Mononuclear cell (primary cell): ENCODE measurements around the gene NUB1. TPM values are rescaled to one million over a fixed set of nuclear protein-coding genes. Genes with fewer than 3 reads are reported as not detected.

Source experiments
- H3K27me3 ChIP-seq: 2 replicates; pipeline ENCODE4 v1.6.0; 2011; ENCODE audit warnings: low read length, control low read depth; ENCODE audit not compliant: insufficient read depth
- H3K4me1 ChIP-seq: 2 replicates; pipeline ENCODE4 v1.5.1; 2011; ENCODE audit warnings: mild to moderate bottlenecking, low read length, control low read depth; ENCODE audit not compliant: insufficient read depth
- H3K4me3 ChIP-seq: 2 replicates; pipeline ENCODE4 v1.5.1; 2011; ENCODE audit warnings: mild to moderate bottlenecking, low read length, moderate library complexity
- H3K9me3 ChIP-seq: 2 replicates; pipeline ENCODE4 v1.5.1; 2011; ENCODE audit warnings: low read depth, mild to moderate bottlenecking, control low read depth, low read length
- total RNA-seq: library from RNA; depleted of rRNA; stranded (reverse); fragments of >200 nt; gene quantifications from one replicate; pipeline ENCODE4 v1.2.3, GENCODE V29; 2012

NUB1 gene
- total RNA-seq, 1 donor, result 70.9 TPM

- Histone ChIP-seq H3K4me1 (peaks cover 31% of the 10 kb centered on the region), H3K27me3 (peaks cover 12% of the 10 kb centered on the region), H3K4me3 (no peak overlapping the region), H3K9me3 (no peaks in the 10 kb centered on the region)
Measured at GRCh38 chr7:151404216-151405011, 62.8 kb downstream of the NUB1 start.

GRCh38 chr7:151405056-151405455 lies 63.4 kb downstream of the NUB1 start:
- peaks cover 37% of the 10 kb centered on the region for H3K4me1 ChIP-seq
- no peak overlapping the region for H3K4me3 ChIP-seq
- no peaks in the 10 kb centered on the region for H3K9me3 ChIP-seq
- H3K27me3 ChIP-seq, result peaks cover 14% of the 10 kb centered on the region

GRCh38 chr7:151405588-151405987 lies 64.0 kb downstream of the NUB1 start:
- Histone ChIP-seq H3K4me3 (no peak overlapping the region), H3K9me3 (no peaks in the 10 kb centered on the region), H3K27me3 (peaks cover 19% of the 10 kb centered on the region), H3K4me1 (peaks cover 42% of the 10 kb centered on the region)

GRCh38 chr7:151406051-151406875 lies 64.7 kb downstream of the NUB1 start:
- peaks cover 26% of the 10 kb centered on the region for H3K27me3 ChIP-seq
- H3K9me3 ChIP-seq, result no peaks in the 10 kb centered on the region
- peaks cover 49% of the 10 kb centered on the region for H3K4me1 ChIP-seq
- H3K4me3 ChIP-seq, result no peak overlapping the region

- H3K9me3 ChIP-seq, result no peaks in the 10 kb centered on the region
- H3K27me3 ChIP-seq, result peaks cover 34% of the 10 kb centered on the region
- H3K4me1 ChIP-seq, result peaks cover 53% of the 10 kb centered on the region
- H3K4me3 ChIP-seq, result no peak overlapping the region
Measured at GRCh38 chr7:151406886-151407583, 65.4 kb downstream of the NUB1 start.

GRCh38 chr7:151408498-151408838 lies 66.9 kb downstream of the NUB1 start:
- Histone ChIP-seq H3K4me1 (peaks cover 47% of the 10 kb centered on the region), H3K27me3 (peaks cover 36% of the 10 kb centered on the region), H3K9me3 (no peaks in the 10 kb centered on the region), H3K4me3 (no peak overlapping the region)

- H3K4me1 ChIP-seq, result peaks cover 41% of the 10 kb centered on the region
- peak overlapping the region; percentile 20 for H3K4me3 ChIP-seq
- H3K9me3 ChIP-seq, result no peaks in the 10 kb centered on the region
- H3K27me3 ChIP-seq, result peaks cover 36% of the 10 kb centered on the region
Measured at GRCh38 chr7:151408839-151409666, 67.4 kb downstream of the NUB1 start.

- Histone ChIP-seq H3K4me1 (peaks cover 33% of the 10 kb centered on the region), H3K27me3 (peaks cover 36% of the 10 kb centered on the region), H3K4me3 (peak within 1 kb of the TSS; percentile 20), H3K9me3 (no peaks in the 10 kb centered on the region)
Measured at GRCh38 chr7:151409667-151410404, 68.2 kb downstream of the NUB1 start, which contains the start of gene WDR86. Gene WDR86 (minus strand): TSS chr7:151410038. CDS start chr7:151409589, 449 bp downstream.

GRCh38 chr7:151410405-151411390 lies 69.1 kb downstream of the NUB1 start:
- Histone ChIP-seq H3K27me3 (peaks cover 36% of the 10 kb centered on the region), H3K4me1 (peaks cover 39% of the 10 kb centered on the region), H3K9me3 (no peaks in the 10 kb centered on the region), H3K4me3 (peak overlapping the region; percentile 4)

- Histone ChIP-seq H3K27me3 (peaks cover 36% of the 10 kb centered on the region), H3K9me3 (no peaks in the 10 kb centered on the region), H3K4me3 (no peak overlapping the region), H3K4me1 (peaks cover 46% of the 10 kb centered on the region)
Measured at GRCh38 chr7:151411551-151411950, 69.9 kb downstream of the NUB1 start.

- Histone ChIP-seq H3K27me3 (peaks cover 36% of the 10 kb centered on the region), H3K4me3 (no peak overlapping the region), H3K9me3 (no peaks in the 10 kb centered on the region), H3K4me1 (peaks cover 54% of the 10 kb centered on the region)
Measured at GRCh38 chr7:151412318-151412717, 70.7 kb downstream of the NUB1 start.

GRCh38 chr7:151413241-151413640 lies 71.6 kb downstream of the NUB1 start:
- peaks cover 33% of the 10 kb centered on the region for H3K27me3 ChIP-seq
- H3K4me1 ChIP-seq, result peaks cover 54% of the 10 kb centered on the region
- H3K4me3 ChIP-seq, result no peak overlapping the region
- no peaks in the 10 kb centered on the region for H3K9me3 ChIP-seq
